GM21515 (cell line): ENCODE results near the gene NEK1.
"Not testable (repeated sequence)": the region's sequence is repeated elsewhere in the genome, so short reads cannot be mapped to it uniquely, and the experiment has no call there.

ENCODE experiments used
- ATAC-seq: cut with Tn5 transposase; IDR thresholded peaks from one replicate; pipeline ENCODE4 v1.9.1; 2021; ENCODE audit not compliant: unreplicated experiment

NEK1 gene

GRCh38 chr4:169626331-169627282, 14.2 kb upstream of the NEK1 start:
- ATAC-seq: no peak

DNA sequence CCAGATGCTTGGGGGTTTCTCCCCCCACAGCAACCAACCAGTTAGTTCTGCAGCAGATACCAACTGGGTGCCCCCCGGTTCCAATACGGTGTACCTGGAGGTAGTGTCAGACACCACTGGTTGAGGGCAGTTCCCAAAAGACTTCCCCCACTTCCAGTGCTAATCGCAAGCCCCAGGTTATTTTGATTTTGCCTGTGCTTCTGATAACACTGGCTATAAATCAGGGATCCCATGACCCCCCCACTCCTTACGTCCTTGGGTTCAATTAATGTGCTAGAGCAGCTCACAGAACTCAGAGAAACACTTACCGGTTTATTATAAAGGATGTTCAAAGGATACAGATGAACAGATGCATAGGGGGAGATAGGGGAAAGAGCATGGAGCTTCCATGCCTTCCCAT, 13.5 kb upstream of the NEK1 start:
- no peak for ATAC-seq

DNA sequence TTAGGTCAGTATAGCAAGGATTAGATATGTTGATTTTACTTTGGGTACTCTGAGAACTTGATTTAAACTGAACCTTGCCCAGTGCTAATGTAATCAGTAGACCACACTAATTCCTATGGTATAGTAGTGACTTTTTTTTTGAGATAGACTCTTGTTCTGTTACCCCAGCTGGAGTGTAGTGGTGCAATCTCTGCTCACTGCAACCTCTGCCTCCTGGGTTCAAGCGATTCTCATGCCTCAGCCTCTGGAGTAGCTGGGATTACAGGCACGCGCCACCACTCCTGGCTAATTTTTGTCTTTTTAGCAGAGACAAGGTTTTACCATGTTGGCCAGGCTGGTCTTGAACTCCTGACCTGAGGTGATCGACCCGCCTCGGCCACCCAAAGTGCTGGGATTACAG, 11.6 kb upstream of the NEK1 start:
- not testable (repeated sequence) for ATAC-seq

DNA sequence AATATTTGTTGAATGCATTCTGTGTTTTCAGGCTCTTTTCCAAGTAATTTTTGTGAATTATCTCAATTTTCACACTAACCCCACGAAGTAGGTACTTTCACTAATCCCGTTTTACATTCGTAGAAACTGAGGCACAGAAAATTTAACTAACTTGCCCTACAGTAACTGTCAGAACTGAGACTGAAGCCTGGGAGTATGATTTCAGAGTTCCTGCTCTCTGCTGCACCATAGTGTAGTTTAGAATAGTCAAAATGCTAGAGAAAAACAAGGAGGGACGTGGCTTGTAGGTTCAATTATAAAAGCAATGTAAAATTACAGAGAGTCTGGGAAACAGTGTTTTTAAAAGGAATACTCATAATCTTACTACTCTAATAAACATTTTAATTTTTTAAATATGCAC, 10.2 kb upstream of the NEK1 start:
- ATAC-seq: no peak

GRCh38 chr4:169621731-169622492, 9.5 kb upstream of the NEK1 start:
- peak; percentile 13 for ATAC-seq

GRCh38 chr4:169620880-169621248, 8.5 kb upstream of the NEK1 start:
- ATAC-seq: no peak

GRCh38 chr4:169619958-169620879, 7.8 kb upstream of the NEK1 start, which contains the start of gene CLCN3:
Gene CLCN3 (plus strand): TSS chr4:169620578. CDS start chr4:169635929, 15,351 bp downstream.
- ATAC-seq: peak; percentile 95

GRCh38 chr4:169619518-169619957, 7.2 kb upstream of the NEK1 start:
- ATAC-seq: peak; percentile 46

- no peak for ATAC-seq
Measured at GRCh38 chr4:169618986-169619385, 6.6 kb upstream of the NEK1 start.

- ATAC-seq: no peak
Measured at GRCh38 chr4:169618286-169618685, 5.9 kb upstream of the NEK1 start.

GRCh38 chr4:169617306-169617705, 4.9 kb upstream of the NEK1 start:
- no peak for ATAC-seq

GRCh38 chr4:169616846-169617245, 4.5 kb upstream of the NEK1 start:
- ATAC-seq: no peak

- no peak for ATAC-seq
Measured at GRCh38 chr4:169615467-169616106, 3.2 kb upstream of the NEK1 start.

DNA sequence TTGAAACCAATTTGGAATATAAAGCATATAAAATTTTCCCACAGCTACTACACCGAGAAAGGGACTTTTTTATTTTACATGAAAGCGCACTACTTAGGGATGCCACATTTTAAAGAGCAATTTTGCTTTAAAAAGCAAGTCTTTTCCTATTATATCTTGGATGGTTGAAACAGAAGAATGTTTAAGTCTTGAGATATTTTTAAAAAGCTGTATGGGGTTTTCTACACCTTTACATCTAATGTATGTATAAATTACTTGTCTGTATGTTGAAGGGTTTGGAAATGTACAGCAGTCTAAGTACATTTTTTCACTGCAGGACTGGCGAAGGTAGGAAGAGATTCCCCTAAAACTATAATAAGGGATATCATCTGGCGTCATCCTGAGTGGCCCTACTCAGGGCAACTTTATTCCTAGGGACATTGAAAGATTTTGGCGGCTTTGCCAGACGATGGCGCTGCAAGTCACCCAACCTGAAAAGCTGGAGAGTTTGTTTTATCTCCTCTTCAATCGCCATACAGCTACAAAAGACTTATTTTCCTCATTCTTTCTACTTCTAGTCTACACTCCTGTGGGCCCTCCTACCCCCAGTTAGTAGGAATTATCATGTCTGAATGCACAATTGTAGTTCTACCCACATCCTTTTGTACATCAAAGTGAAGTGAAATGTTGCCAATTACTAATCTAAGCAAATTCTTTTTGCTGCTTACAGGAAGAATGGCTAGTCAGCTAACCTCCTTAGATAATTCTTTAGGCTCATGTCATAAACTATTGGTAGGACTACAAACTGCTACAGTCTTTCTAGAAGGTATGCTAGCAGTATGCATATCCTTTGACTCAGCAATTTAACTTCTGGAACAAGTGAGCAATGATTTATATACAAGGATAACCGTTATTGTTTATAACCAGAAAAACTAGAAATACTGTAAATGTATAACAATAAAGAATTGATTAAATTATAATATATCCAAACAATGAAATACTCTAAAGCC, 782 bp upstream of the NEK1 start:
- peak; percentile 40 for ATAC-seq

GRCh38 chr4:169611157-169611556, 1.2 kb downstream of the NEK1 start:
- no peak for ATAC-seq

GRCh38 chr4:169604903-169605331, 7.5 kb downstream of the NEK1 start:
- ATAC-seq: no peak

DNA sequence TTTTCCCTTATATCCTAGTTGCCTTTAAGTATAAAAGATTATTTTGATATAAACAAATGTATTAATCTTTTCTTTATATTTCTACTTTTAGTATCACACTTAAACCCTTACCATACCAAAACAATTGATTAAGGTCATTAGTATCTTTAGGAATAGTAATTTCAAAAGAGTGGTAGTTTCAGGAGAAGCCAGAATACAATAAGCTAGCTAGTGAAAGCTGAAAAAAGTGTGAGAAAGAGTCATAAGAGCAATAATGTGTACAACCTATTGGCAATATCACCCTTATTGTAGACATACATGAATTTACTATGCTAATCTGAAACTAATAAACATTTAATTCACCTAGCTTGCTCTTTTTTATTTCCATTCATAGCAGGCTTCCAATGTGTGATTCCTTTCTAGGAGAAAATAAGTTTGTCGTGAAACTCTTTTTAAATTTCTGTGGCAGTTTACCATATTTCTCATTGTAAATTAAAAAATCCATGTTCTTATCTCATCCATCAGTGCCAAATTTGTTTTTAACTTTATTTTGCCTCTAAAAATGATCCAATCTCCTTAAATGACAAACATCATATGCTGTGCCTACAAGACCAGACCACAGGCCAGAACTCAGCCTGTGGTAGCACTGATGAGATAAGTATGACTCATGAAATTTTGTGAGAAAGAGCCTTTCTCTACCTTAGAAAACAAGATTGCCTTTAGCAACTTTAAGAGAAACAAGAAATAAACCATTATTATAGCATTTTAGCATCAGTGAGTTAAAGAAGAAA, 8.1 kb downstream of the NEK1 start:
- ATAC-seq: no peak

GRCh38 chr4:169603312-169603711, 9.1 kb downstream of the NEK1 start:
- no peak for ATAC-seq
